A549 (cell line): ENCODE measurements around the gene ABCC1. TPM values are rescaled to one million over a fixed set of nuclear protein-coding genes. Genes with fewer than 3 reads are reported as not detected.

Experiments used
- ATAC-seq, 2 experiments: fragments of 200-7000 bp in 1 of 2; fragments of >200 bp in 1 of 2; cut with Nextera tagmentation in 1 of 2; cut with Tn5 transposase in 1 of 2; 3 replicates each; pipeline versions ENCODE4 v1.8.0 to v1.9.1; 2018 to 2020; ENCODE audit warnings: mild to moderate bottlenecking in 1 of 2, moderate library complexity in 1 of 2
- CTCF ChIA-PET: fragments of 300-600 bp; sonication (Branson Sonifier 250); formaldehyde crosslinking; extraction: SDS; loops from one replicate; lab custom pipeline; 2021; ENCODE audit warnings: antibody characterized with exemption, inconsistent platforms; lab: Yijun Ruan, JAX
- POLR2A ChIA-PET: fragments of 350-600 bp; formaldehyde crosslinking; extraction: SDS; loops from one replicate; lab custom pipeline; 2021; ENCODE audit warnings: antibody characterized with exemption, inconsistent platforms; lab: Yijun Ruan, JAX
- DNase-seq, 2 experiments: peaks; one replicate each; pipeline versions ENCODE4 v3.0.0 to v3.0.0-alpha.2; 2011 to 2016; ENCODE audit warnings: low read depth in 1 of 2, low spot score in 1 of 2
- FAIRE-seq: peaks from 2 replicates; lab custom pipeline; 2011; peaks lifted over from hg19 to GRCh38; lab: Jason Lieb, UNC
- H3K27ac ChIP-seq, 2 experiments: fragments of >200 bp; sonication (Bioruptor Twin); formaldehyde crosslinking; 3 replicates each; pipeline ENCODE4 v1.5.1; 2016 to 2017
- H3K4me1 ChIP-seq: fragments of >200 bp; sonication (Bioruptor Twin); formaldehyde crosslinking; 3 replicates; pipeline ENCODE4 v1.6.1; 2016
- H3K4me2 ChIP-seq: fragments of >200 bp; sonication (Bioruptor Twin); formaldehyde crosslinking; 3 replicates; pipeline ENCODE4 v1.6.1; 2016
- H3K4me3 ChIP-seq: fragments of >200 bp; sonication (Bioruptor Twin); formaldehyde crosslinking; 3 replicates; pipeline ENCODE4 v1.5.1; 2016
- H3K9me3 ChIP-seq: fragments of >200 bp; sonication (Bioruptor Twin); formaldehyde crosslinking; 3 replicates; pipeline ENCODE4 v1.6.1; 2016
- CBX2 ChIP-seq: fragments of 200-600 bp; sonication (generic); IDR thresholded peaks from 2 replicates; pipeline ENCODE4 v1.6.1; 2016; ENCODE audit warnings: low read depth, mild to moderate bottlenecking, borderline replicate concordance
- CEBPB ChIP-seq, 2 experiments: fragments of >200 bp in 1 of 2; sonication (Bioruptor Twin) in 1 of 2; formaldehyde crosslinking in 1 of 2; IDR thresholded peaks; 2 replicates each; pipeline ENCODE4 v1.6.1; 2012 to 2016
- EP300 ChIP-seq, 2 experiments: fragments of >200 bp; sonication (Bioruptor Twin); formaldehyde crosslinking; IDR thresholded peaks; 2 replicates in 1 of 2; 3 replicates in 1 of 2; pipeline ENCODE4 v1.6.1; 2016 to 2017
- ESRRA ChIP-seq: fragments of 150-350 bp; IDR thresholded peaks from 2 replicates; pipeline ENCODE4 v1.6.1; 2014; ENCODE audit warnings: mild to moderate bottlenecking, low read length, borderline replicate concordance
- FOXS1 ChIP-seq: fragments of 250-450 bp; sonication (Bioruptor Pico); IDR thresholded peaks from 2 replicates; pipeline ENCODE4 v1.5.0; 2020; ENCODE audit warnings: mild to moderate bottlenecking, moderate library complexity
- HDAC2 ChIP-seq: fragments of 200-600 bp; sonication (generic); IDR thresholded peaks from 2 replicates; pipeline ENCODE4 v1.6.1; 2016
- HOXA7 ChIP-seq: fragments of 250-450 bp; sonication (Bioruptor Pico); IDR thresholded peaks from 2 replicates; pipeline ENCODE4 v1.5.0; 2020; ENCODE audit warnings: mild to moderate bottlenecking, moderate library complexity
- HOXB13 ChIP-seq: fragments of 250-450 bp; sonication (Bioruptor Pico); IDR thresholded peaks from 2 replicates; pipeline ENCODE4 v1.5.0; 2020; ENCODE audit warnings: low read depth, mild to moderate bottlenecking, moderate library complexity
- HOXB5 ChIP-seq: fragments of 250-450 bp; sonication (Bioruptor Pico); IDR thresholded peaks from 2 replicates; pipeline ENCODE4 v1.5.0; 2020; ENCODE audit warnings: mild to moderate bottlenecking, moderate library complexity
- MAFK ChIP-seq: fragments of 450-650 bp; IDR thresholded peaks from 2 replicates; pipeline ENCODE4 v1.6.1; 2014; ENCODE audit not compliant: partially characterized antibody
- NFE2L2 ChIP-seq: fragments of 150-350 bp; conservative IDR thresholded peaks from 2 replicates; pipeline ENCODE4 v1.6.1; 2014; ENCODE audit warnings: low read length
- POLR2A ChIP-seq: IDR thresholded peaks from 2 replicates; pipeline ENCODE4 v1.6.1; 2012; ENCODE audit warnings: mild to moderate bottlenecking, low read length
- RNF2 ChIP-seq: fragments of 200-600 bp; sonication (generic); IDR thresholded peaks from 2 replicates; pipeline ENCODE4 v1.6.1; 2016; ENCODE audit warnings: low read depth, mild to moderate bottlenecking, antibody characterized with exemption, moderate library complexity, borderline replicate concordance
- TP53 ChIP-seq: fragments of 250-450 bp; sonication (Bioruptor Pico); IDR thresholded peaks from 2 replicates; pipeline ENCODE4 v1.5.0; 2021; ENCODE audit warnings: mild to moderate bottlenecking, moderate library complexity
- ZNF302 ChIP-seq: fragments of 250-450 bp; sonication (Bioruptor Pico); IDR thresholded peaks from 2 replicates; pipeline ENCODE4 v1.9.0; 2021; ENCODE audit warnings: inconsistent platforms, mild to moderate bottlenecking, moderate library complexity
- ZSCAN20 ChIP-seq: fragments of 250-450 bp; sonication (Bioruptor Pico); IDR thresholded peaks from 2 replicates; pipeline ENCODE4 v1.8.0; 2022; ENCODE audit warnings: mild to moderate bottlenecking, moderate library complexity
- WGBS: methylation state at CpG from one replicate; pipeline ENCODE4 v1.1.6; 2017; ENCODE audit errors: missing lambda C conversion rate; 5-methylcytosine and 5-hydroxymethylcytosine counted together
- polyA plus RNA-seq, 4 experiments: library from polyadenylated mRNA; depleted of rRNA in 3 of 4; stranded (reverse); fragments of >200 nt; fragmentation: RNase III in 1 of 4; extraction: RNeasy Plus Mini Kit Qiagen cat#74134 plus additional on column Dnase treatment in 1 of 4; gene quantifications; 2 replicates in 3 of 4; 3 replicates in 1 of 4; pipeline ENCODE4 v1.2.3, GENCODE V29; 2011 to 2017
- TF ChIP-seq, protein P1 (sequence below): fragments of 150-350 bp; IDR thresholded peaks from 2 replicates; pipeline ENCODE4 v1.6.1; 2014; ENCODE audit warnings: low read depth, mild to moderate bottlenecking, low read length
- TF ChIP-seq, protein P2 (sequence below): fragments of >200 bp; sonication (Bioruptor Twin); formaldehyde crosslinking; IDR thresholded peaks from 2 replicates; pipeline ENCODE4 v1.6.1; 2016
- TF ChIP-seq, protein P3 (sequence below): fragments of 250-450 bp; sonication (Bioruptor Pico); IDR thresholded peaks from 2 replicates; pipeline ENCODE4 v1.5.0; 2020; ENCODE audit warnings: low read depth, mild to moderate bottlenecking, moderate library complexity

The ABCC1 gene
- polyA plus RNA-seq, 2 of the 4 experiments (the other 2 are of a cell fraction), result 56.5 to 93.8 TPM

DNA sequence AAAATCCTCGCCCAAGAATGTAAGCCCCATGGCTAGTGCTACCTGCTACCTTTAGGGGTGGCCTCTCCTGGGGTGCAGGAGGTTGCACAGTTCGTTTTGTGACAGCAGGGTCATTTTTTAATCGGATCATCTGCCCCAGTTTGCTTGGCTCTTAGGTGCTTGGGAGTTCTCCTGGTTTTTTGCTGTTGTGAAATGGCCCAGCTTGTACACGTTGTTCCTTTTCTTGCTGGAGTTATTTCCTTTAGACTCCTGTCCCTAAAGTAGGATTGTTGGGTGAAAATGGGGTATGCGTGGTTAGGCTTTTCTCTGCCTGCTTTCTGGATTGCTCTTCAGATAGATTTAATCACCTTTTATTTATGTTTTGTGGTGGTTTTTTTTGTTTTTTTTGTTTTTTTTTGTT is 25.8 kb downstream of the ABCC1 start:
- ATAC-seq (no peak), DNase-seq (no peak), FAIRE-seq (no peak)
- CTCF ChIA-PET, result interaction anchor here (1.0 to 1.2 kb wide), 2 partner anchors 16 to 100 kb away, joined by 3 read pairs; no protein-coding TSS in a partner anchor
- WGBS, result 79% methylated on average over 5 of the region's 5 CpGs
- H3K4me1 ChIP-seq, result peaks cover 71% of the 10 kb centered on the region
- POLR2A ChIA-PET, result no interaction called here
- H3K9me3 ChIP-seq, result peaks cover 42% of the 10 kb centered on the region
- TF ChIP-seq CBX2 (no peak), HDAC2 (no peak), EP300 (IDR thresholded peaks at IDR 0.05) (no peak)
- H3K4me3 ChIP-seq, result no peak overlapping the region
- H3K27ac ChIP-seq, result peak overlapping the region; percentile 84 to 92; a peak in 5 of 6 replicates
- peak overlapping the region; percentile 16; the same call in 1 of the 3 replicates for H3K4me2 ChIP-seq

DNA sequence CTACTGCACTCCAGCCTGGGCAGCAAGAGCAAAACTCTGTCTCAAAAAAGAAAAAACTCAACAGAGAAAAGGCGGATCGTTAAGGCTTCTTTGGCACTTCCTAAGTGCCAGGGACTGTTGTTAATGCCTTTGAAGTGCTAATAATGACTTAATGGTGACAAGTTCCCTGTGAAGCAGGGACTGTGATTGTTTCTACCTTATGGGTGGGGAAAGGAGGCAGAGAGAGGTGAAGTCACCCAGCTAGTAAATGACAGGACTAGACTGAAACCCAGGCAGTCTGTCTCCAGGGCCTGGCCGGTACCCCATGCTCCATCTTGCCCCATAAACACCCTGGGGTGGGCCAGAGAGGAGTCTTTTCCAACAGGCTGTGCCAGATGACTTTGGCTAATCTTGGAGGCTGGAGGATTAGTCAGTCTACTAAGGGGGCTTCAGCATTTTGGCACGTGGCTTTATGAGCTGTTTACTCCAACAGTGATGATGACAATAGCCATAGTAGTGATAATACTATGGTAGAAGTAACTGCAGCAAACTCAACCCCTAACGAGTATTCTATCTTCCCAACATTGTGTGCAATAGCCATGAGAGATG is 26.9 kb downstream of the ABCC1 start:
- DNase-seq (no peak), FAIRE-seq (no peak), ATAC-seq (no peak; a peak in 1 of 6 replicates)
- peaks cover 41% of the 10 kb centered on the region for H3K9me3 ChIP-seq
- ChIA-PET POLR2A (interaction anchor here (2.5 kb wide), 1 partner anchor 9 kb away, joined by 13 read pairs; no protein-coding TSS in a partner anchor), CTCF (interaction anchor here (1.2 to 2.1 kb wide), 3 partner anchors 10 to 101 kb away, joined by 3 to 6 read pairs (median 3); no protein-coding TSS in a partner anchor)
- peak overlapping the region; percentile 84 to 92 for H3K27ac ChIP-seq
- no peak overlapping the region for H3K4me3 ChIP-seq
- peaks cover 74% of the 10 kb centered on the region for H3K4me1 ChIP-seq
- TF ChIP-seq ZNF302 (CRISPR knock-in tag), result no peak
- TF ChIP-seq, protein P1, sequence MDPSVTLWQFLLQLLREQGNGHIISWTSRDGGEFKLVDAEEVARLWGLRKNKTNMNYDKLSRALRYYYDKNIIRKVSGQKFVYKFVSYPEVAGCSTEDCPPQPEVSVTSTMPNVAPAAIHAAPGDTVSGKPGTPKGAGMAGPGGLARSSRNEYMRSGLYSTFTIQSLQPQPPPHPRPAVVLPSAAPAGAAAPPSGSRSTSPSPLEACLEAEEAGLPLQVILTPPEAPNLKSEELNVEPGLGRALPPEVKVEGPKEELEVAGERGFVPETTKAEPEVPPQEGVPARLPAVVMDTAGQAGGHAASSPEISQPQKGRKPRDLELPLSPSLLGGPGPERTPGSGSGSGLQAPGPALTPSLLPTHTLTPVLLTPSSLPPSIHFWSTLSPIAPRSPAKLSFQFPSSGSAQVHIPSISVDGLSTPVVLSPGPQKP, result no peak
- 0 out of 2 replicates have a peak, but pooled peaks have one; percentile 54 for TF ChIP-seq HOXA7 (CRISPR knock-in tag)
- TF ChIP-seq, protein P2, sequence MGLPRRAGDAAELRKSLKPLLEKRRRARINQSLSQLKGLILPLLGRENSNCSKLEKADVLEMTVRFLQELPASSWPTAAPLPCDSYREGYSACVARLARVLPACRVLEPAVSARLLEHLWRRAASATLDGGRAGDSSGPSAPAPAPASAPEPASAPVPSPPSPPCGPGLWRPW, result no peak
- TF ChIP-seq, protein P3, sequence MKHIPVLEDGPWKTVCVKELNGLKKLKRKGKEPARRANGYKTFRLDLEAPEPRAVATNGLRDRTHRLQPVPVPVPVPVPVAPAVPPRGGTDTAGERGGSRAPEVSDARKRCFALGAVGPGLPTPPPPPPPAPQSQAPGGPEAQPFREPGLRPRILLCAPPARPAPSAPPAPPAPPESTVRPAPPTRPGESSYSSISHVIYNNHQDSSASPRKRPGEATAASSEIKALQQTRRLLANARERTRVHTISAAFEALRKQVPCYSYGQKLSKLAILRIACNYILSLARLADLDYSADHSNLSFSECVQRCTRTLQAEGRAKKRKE (CRISPR knock-in tag), result no peak
- 80% methylated on average over 5 of the region's 5 CpGs for WGBS
- H3K4me2 ChIP-seq, result peak overlapping the region; percentile 60

DNA sequence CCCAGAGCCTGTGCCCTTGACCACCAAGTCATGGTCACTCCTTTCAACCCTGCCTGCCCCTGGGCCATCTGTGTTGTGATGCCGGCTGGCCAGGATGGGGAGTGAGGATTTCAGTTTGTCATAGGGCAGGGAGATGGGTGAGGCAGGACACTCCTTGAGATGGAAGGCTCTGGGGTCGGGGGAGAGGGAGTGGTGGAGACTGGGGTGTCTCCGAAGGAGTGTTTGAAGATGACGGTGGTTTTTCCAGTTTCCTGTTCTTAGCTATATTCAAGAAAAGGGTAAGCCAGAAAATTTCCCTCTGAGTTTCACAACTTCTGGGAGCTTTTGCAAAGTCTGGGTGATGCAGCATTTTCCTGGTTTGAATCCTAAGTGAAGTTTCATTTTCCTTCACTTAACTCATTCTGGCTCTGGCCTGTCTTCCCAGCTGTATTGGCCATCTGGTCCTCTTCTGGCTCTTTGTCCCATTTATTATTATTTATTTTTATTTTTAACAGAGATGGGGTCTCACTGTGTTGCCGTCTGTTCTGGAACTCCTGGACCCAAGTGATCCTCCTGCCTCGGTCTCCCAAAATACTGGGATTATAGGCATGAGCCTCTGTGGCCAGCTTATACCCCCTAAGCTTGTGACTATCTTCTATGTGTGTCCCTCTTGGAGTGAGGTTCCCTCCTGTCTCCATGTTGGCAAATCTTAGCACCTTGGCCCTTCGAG is 27.7 kb downstream of the ABCC1 start:
- Histone ChIP-seq H3K4me2 (peak overlapping the region; percentile 60), H3K4me1 (peaks cover 74% of the 10 kb centered on the region), H3K9me3 (peaks cover 41% of the 10 kb centered on the region), H3K27ac (peak overlapping the region; percentile 84 to 92), H3K4me3 (no peak overlapping the region)
- no peak for TF ChIP-seq FOXS1 (CRISPR knock-in tag)
- peak; percentile 21; the same call in 1 of the 2 replicates for TF ChIP-seq ESRRA
- peak in 1 of 2 experiments; percentile 62; a peak in 1 of 4 replicates for TF ChIP-seq CEBPB (IDR thresholded peaks at IDR 0.05)
- TF ChIP-seq ZSCAN20 (CRISPR knock-in tag), result peak; percentile 92
- 0 out of 2 replicates have a peak, but pooled peaks have one; percentile 42 for TF ChIP-seq TP53 (CRISPR knock-in tag)
- no peak for TF ChIP-seq RNF2
- TF ChIP-seq POLR2A, result no peak
- peak; percentile 79; the same call in 1 of the 2 replicates for TF ChIP-seq HOXB5 (CRISPR knock-in tag)
- TF ChIP-seq NFE2L2, result peak; percentile 90
- TF ChIP-seq, protein P3 (CRISPR knock-in tag), result peak; percentile 62
- TF ChIP-seq EP300 (IDR thresholded peaks at IDR 0.05), result peak; percentile 32 to 51; a peak in 2 of 5 replicates
- peak; percentile 61; the same call in 1 of the 2 replicates for TF ChIP-seq HOXA7 (CRISPR knock-in tag)
- TF ChIP-seq HOXB13, result peak; percentile 84; the same call in 1 of the 2 replicates
- TF ChIP-seq MAFK, result peak; percentile 91
- POLR2A ChIA-PET, result interaction anchor here (2.5 kb wide), 1 partner anchor 10 kb away, joined by 13 read pairs; no protein-coding TSS in a partner anchor
- CTCF ChIA-PET, result interaction anchor here (1.3 to 2.1 kb wide), 2 partner anchors 10 kb away, joined by 3 to 6 read pairs; no protein-coding TSS in a partner anchor
- ATAC-seq (peak; percentile 71 to 79), DNase-seq (peak in 1 of 2 experiments; percentile 76), FAIRE-seq (no peak)
- WGBS, result 54% methylated on average over 7 of the region's 7 CpGs
